ENCODE results near the gene UTP14A.

GRCh38 chrX:129953334-129953648 is 47.3 kb downstream of the UTP14A start:
- TF ChIP-seq CTCF (IDR thresholded peaks at IDR 0.05): no peak
- TF ChIP-seq, protein P1, sequence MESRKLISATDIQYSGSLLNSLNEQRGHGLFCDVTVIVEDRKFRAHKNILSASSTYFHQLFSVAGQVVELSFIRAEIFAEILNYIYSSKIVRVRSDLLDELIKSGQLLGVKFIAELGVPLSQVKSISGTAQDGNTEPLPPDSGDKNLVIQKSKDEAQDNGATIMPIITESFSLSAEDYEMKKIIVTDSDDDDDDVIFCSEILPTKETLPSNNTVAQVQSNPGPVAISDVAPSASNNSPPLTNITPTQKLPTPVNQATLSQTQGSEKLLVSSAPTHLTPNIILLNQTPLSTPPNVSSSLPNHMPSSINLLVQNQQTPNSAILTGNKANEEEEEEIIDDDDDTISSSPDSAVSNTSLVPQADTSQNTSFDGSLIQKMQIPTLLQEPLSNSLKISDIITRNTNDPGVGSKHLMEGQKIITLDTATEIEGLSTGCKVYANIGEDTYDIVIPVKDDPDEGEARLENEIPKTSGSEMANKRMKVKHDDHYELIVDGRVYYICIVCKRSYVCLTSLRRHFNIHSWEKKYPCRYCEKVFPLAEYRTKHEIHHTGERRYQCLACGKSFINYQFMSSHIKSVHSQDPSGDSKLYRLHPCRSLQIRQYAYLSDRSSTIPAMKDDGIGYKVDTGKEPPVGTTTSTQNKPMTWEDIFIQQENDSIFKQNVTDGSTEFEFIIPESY (IDR thresholded peaks at IDR 0.05; ENCODE audit: borderline replicate concordance, low read depth): no peak
- TF ChIP-seq SIN3A (IDR thresholded peaks at IDR 0.05; ENCODE audit: borderline replicate concordance, low read depth, low read length): no peak
